G401 (cell line): ENCODE measurements around the gene VAMP3. TPM values are rescaled to one million over a fixed set of nuclear protein-coding genes. Genes with fewer than 3 reads are reported as not detected.
A peak's percentile ranks its signal among the peaks of the same experiment; 100 is the strongest.

Source experiments
- DNase-seq: peaks from one replicate; pipeline ENCODE4 v3.0.0-alpha.2; 2015; ENCODE audit warnings: low spot score
- in situ Hi-C: cut with HindIII; loops from 2 replicates; pipeline ENCODE4 v1.10.0; 2016; ENCODE audit warnings: low sequenced_read_pairs, mixed read lengths
- total RNA-seq: library from RNA; depleted of rRNA; stranded (reverse); fragments of >200 nt; shearing (Covaris generic); gene quantifications from 2 replicates; pipeline ENCODE4 v1.2.3, GENCODE V29; 2014; rRNA removed

The VAMP3 gene
- total RNA-seq, 1 experiment from 2014 or later, result 126 TPM

- in situ Hi-C loops, result no loop called here
Observed at GRCh38 chr1:7805460-7805859, 34.4 kb downstream of the VAMP3 start.

GRCh38 chr1:7808253-7808844 is 37.3 kb downstream of the VAMP3 start:
- DNase-seq, result peak; percentile 34
- in situ Hi-C loops, result no loop called here

More at GRCh38 chr1:7805460-7805859, 34.4 kb downstream of the VAMP3 start:
- DNase-seq, result no peak

GRCh38 chr1:7809742-7810141 is 38.6 kb downstream of the VAMP3 start:
- peak; percentile 32 for DNase-seq
- in situ Hi-C loops, result no loop called here

- DNase-seq, result no peak
- in situ Hi-C loops, result no loop called here
Observed at GRCh38 chr1:7810395-7810794, 39.3 kb downstream of the VAMP3 start.

GRCh38 chr1:7811476-7811875 is 40.4 kb downstream of the VAMP3 start:
- DNase-seq, result no peak
- in situ Hi-C loops, result no loop called here

GRCh38 chr1:7813677-7814373 is 42.7 kb downstream of the VAMP3 start:
- no peak for DNase-seq
- in situ Hi-C loops, result no loop called here

GRCh38 chr1:7821282-7821681 is 50.2 kb downstream of the VAMP3 start:
- in situ Hi-C loops, result no loop called here
- DNase-seq, result no peak

- in situ Hi-C loops, result no loop called here
- peak; percentile 24 for DNase-seq
Observed at GRCh38 chr1:7824701-7825100, 53.6 kb downstream of the VAMP3 start.

- no peak for DNase-seq
- in situ Hi-C loops, result no loop called here
Observed at GRCh38 chr1:7826363-7826762, 55.3 kb downstream of the VAMP3 start.

- in situ Hi-C loops, result no loop called here
Observed at GRCh38 chr1:7827126-7827955, 56.2 kb downstream of the VAMP3 start.

More at GRCh38 chr1:7827126-7827955, 56.2 kb downstream of the VAMP3 start:
- DNase-seq, result no peak

Other genes with a start within 250 kb of the VAMP3 start
- 15.2 and 23.5 TPM in 2 replicates for gene PER3, start 13.0 kb downstream of the VAMP3 start, total RNA-seq
- not detected in 2 replicates for gene UTS2, start 81.8 kb downstream of the VAMP3 start, total RNA-seq
- gene TNFRSF9, start 169.5 kb downstream of the VAMP3 start, total RNA-seq, result 0.14 TPM in 1 of 2 replicates, not detected in the other
- 487 and 504 TPM in 2 replicates for gene PARK7, start 190.4 kb downstream of the VAMP3 start, total RNA-seq